Neural progenitor cell (in vitro differentiated cells): ENCODE data around the gene MAPKAPK3.

Experiments
- EZH2phosphoT487 ChIP-seq: fragments of 200-600 bp; sonication (generic); IDR thresholded peaks from 2 replicates; pipeline ENCODE4 v1.6.1; 2017; ENCODE audit warnings: antibody characterized with exemption
- TF ChIP-seq, protein P1 (sequence below): fragments of 200-600 bp; sonication (generic); IDR thresholded peaks from 2 replicates; pipeline ENCODE4 v1.5.1; 2017; ENCODE audit warnings: antibody characterized with exemption, mild to moderate bottlenecking

DNA sequence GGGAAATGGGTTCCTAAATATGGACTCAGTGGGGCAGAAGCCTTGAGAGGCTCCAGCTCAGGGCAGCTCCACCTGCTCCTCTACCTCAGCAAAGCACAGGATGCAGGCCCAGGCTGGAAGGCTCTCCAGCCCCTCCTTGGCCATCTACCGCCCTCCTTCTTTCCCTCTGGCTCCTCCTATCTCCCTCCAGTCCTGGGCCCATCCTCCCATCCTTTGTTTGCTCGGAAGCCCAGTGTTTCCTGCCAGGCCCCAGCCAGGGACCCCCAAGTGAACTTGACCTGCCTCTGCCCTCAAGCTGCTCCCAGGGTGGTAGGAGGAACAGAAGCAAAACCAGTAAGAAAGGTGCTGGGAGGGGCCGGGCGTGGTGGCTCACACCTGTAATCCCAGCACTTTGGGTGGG lies 20.1 kb downstream of the MAPKAPK3 start:
- TF ChIP-seq, protein P1, sequence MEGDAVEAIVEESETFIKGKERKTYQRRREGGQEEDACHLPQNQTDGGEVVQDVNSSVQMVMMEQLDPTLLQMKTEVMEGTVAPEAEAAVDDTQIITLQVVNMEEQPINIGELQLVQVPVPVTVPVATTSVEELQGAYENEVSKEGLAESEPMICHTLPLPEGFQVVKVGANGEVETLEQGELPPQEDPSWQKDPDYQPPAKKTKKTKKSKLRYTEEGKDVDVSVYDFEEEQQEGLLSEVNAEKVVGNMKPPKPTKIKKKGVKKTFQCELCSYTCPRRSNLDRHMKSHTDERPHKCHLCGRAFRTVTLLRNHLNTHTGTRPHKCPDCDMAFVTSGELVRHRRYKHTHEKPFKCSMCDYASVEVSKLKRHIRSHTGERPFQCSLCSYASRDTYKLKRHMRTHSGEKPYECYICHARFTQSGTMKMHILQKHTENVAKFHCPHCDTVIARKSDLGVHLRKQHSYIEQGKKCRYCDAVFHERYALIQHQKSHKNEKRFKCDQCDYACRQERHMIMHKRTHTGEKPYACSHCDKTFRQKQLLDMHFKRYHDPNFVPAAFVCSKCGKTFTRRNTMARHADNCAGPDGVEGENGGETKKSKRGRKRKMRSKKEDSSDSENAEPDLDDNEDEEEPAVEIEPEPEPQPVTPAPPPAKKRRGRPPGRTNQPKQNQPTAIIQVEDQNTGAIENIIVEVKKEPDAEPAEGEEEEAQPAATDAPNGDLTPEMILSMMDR = no peak
- TF ChIP-seq EZH2phosphoT487 = no peak
